NCI-H2029 treated with DMSO at 0.1 percent for 48 hours (cell line): ENCODE results near the gene KCNQ5.
"Not testable (repeated sequence)": the region's sequence is repeated elsewhere in the genome, so short reads cannot be mapped to it uniquely, and the experiment has no call there.

Experiments used
- DNase-seq: peaks from one replicate; lab custom pipeline; 2025; lab: John Stamatoyannopoulos, UW

The KCNQ5 gene

GRCh38 chr6:73180763-73181619 is 559.1 kb downstream of the KCNQ5 start:
- peak; percentile 69 for DNase-seq

DNA sequence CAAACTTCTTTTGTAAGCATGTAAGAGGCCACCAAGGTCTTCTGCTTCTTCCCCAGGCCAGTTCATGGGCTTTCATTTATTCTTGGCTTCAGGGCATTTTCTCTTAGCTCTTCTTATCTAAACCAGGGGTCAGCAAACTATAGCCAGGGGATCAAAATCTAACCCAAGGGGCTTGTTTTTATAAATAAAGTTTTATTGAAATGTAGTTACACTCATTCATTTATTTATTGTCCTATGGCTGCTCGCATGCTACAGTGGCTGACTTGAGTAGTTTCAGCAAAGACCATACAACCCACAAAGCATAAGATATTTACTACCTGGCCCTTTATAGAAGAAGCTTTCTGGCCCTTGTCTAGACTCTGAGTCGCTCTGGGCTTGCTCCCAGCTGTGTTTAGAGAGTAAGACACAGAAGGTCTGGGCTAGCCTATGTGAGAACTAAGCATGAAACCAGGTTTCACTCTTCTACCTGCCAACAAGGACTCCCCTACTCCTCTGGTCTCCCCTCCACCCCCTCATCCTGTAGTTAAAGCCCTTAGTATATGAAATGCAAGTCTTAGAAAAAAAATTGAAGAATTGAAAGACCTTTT is 560.2 kb downstream of the KCNQ5 start:
- no peak for DNase-seq

GRCh38 chr6:73193302-73193701 is 571.4 kb downstream of the KCNQ5 start:
- not testable (repeated sequence) for DNase-seq

DNA sequence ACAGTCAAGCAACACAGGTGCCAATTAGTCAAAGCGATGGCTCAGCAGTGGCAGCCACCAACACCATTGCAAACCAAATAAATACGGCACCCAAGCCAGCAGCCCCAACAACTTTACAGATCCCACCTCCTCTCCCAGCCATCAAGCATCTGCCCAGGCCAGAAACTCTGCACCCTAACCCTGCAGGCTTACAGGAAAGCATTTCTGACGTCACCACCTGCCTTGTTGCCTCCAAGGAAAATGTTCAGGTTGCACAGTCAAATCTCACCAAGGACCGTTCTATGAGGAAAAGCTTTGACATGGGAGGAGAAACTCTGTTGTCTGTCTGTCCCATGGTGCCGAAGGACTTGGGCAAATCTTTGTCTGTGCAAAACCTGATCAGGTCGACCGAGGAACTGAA is 572.9 kb downstream of the KCNQ5 start:
- no peak for DNase-seq

GRCh38 chr6:73200247-73200646 is 578.4 kb downstream of the KCNQ5 start:
- DNase-seq: no peak

DNA sequence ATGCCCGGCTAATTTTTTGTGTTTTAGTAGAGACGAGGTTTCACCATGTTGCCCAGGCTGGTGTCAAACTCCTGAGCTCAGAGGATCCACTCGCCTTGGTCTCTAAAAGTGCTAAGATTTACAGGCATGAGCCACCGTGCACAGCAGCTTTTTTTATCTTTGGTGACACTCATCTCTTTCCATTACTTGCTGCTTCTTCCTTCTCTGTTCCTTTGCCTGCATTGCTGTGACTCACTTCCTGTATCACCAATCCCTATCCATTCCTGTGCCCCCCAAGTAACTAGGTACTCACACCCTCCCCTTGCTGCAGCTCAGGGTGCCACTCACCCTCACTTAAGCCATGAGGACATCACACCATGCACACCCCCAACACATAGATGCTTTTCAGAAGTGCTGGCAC is 578.9 kb downstream of the KCNQ5 start:
- no peak for DNase-seq

DNA sequence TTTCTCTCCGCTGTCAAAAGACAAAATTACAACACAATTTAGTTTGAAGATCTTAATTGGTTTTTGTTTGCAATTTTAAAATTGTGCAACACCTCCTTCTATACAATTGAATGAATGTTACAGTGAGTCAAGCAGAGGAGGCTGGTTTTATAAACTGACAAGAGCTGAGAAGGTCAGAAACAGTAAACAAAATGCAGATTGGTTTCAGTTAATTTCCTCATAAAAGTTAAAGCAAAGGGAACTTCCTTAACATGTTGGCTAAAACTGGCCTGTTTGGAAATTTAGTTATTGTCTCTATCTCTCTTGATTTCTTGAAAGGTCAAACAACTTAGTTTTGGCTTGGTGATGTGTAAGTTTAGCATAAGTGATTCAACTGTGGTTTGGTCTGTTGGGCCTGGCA is 581.2 kb downstream of the KCNQ5 start:
- no peak for DNase-seq

GRCh38 chr6:73204252-73204651 is 582.4 kb downstream of the KCNQ5 start:
- no peak for DNase-seq

DNA sequence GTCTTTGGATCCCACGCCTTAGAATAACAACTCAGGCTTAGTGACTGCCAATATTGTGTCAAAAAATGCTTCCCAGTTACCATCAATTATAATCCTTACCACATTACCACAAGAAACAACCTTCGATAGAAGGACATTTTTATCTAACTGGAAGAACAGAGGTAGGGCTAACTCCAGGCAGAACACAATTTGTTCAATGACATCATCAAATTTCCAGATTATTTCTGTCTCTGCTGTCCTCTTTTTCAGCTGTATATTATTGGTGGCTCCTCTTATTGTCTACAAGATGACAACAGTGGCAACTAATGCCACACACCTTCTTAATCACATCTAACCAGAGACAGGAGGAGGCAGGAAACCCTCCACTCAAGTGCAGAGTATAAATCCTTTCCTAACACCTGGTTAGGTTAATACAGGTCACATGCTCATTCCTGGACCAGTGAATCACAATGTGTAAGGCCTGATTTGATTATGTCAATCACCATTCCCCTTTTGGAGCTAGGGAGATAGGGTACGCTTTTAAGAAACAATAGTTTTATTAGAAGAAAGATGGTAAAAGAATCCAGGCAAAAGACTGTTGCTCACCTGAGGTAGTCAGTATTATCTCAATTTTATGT is 585.5 kb downstream of the KCNQ5 start:
- no peak for DNase-seq

- DNase-seq: no peak
These were observed 587.3 kb downstream of the KCNQ5 start for GRCh38 chr6:73209117-73209516.

DNA sequence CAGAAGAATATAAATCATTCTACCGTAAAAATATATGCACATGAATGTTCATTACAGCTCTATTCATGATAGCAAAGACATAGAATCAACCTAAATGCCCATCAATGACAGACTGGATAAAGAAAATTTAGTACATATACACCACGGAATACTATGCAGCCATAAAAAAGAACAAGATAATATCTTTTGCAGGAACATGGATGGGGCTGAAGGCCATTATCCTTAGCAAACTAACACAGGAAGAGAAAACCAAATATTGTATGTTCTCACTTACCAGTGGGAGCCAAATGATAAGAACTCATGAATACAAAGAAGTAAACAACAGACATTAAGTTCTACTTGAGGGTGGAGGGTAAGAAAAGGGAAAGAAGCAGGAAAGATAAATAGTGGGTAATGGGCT is 595.0 kb downstream of the KCNQ5 start:
- no peak for DNase-seq

DNA sequence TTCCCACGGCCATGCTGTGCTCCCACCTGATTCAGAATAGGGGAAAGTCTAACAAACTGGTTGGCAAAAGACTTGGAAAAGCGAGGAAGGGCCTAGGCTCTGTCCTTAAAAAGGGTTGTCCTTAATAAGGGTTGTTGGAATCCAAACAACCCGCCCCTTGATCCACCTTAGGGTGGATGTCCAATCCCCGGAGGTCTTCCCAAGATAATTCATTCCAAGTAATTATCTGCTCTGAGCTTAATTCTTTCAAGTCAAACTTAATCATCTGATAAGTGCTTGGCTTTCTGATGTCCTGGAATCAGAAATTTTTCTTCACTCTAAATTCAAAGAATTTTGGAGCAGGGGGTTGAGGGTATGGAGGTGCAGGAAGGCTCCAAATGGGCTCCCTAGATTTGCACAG is 603.5 kb downstream of the KCNQ5 start, which contains the start of gene KHDC1L:
Gene KHDC1L (minus strand): TSS at position 101 of the 400 bp plus-strand sequence. CDS start 88 bp downstream, at position 13.
- DNase-seq: no peak

- DNase-seq: no peak
These were observed 605.9 kb downstream of the KCNQ5 start for GRCh38 chr6:73227606-73228255.

DNA sequence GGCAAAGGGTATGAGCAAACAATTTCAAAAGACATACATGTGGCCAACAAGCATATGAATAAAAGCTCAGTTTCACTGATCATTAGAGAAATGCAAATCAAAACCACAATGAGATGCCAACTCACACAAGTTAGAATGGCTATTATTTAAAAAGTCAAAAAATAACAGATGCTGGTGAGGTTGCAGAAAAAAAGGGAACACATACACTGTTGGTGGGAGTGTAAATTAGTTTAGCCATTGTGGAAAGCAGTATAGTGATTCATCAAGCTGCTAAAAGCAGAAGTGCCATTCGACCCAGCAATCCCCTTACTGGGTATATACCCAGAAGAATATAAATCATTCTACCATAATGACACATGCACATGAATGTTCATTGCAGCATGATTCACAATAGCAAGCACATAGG is 610.1 kb downstream of the KCNQ5 start:
- DNase-seq: no peak

GRCh38 chr6:73233048-73233447 is 611.2 kb downstream of the KCNQ5 start:
- DNase-seq: no peak

- DNase-seq: not testable (repeated sequence)
These were observed 612.1 kb downstream of the KCNQ5 start for GRCh38 chr6:73233971-73234370.

- no peak for DNase-seq
These were observed 612.9 kb downstream of the KCNQ5 start for GRCh38 chr6:73234733-73235132.

GRCh38 chr6:73236144-73236750 is 614.4 kb downstream of the KCNQ5 start:
- DNase-seq: no peak

DNA sequence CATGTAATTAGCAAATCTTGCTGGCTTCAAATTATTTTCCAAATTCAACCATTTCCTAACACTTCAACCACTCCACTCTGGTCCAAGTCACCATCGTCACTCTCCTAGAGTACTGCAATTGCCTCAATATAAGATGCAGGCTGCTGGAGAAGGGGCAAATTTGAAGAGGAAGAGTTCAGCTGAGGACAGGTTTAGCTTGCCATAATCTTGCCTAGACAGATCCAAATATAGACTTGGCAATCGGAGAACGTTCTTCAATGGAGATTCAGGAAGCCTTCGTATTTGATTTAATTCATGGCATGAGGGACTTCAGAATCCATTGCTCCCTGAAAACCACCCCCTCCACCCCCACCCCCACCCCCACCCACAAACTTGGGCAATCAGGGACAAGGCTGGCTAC is 618.9 kb downstream of the KCNQ5 start:
- no peak for DNase-seq

GRCh38 chr6:73242001-73242400 is 620.1 kb downstream of the KCNQ5 start:
- no peak for DNase-seq
